ENCODE results near the gene KLF2.
A peak's percentile ranks its signal among the peaks of the same experiment; 100 is the strongest.

Gene KLF2

GRCh38 chr19:16326401-16327168, 2.0 kb downstream of the KLF2 start:
- no peak for DNase-seq (ENCODE audit: low read depth)
- H3K4me3 ChIP-seq (ENCODE audit: low read length) = peak overlapping the region; percentile 50
- TF ChIP-seq CTCF (conservative IDR thresholded peaks at IDR 0.05; ENCODE audit: low read depth, low read length) = no peak

- H3K4me3 ChIP-seq (ENCODE audit: low read length) = no peak overlapping the region
- DNase-seq (ENCODE audit: low read depth) = no peak
- TF ChIP-seq CTCF (conservative IDR thresholded peaks at IDR 0.05; ENCODE audit: low read depth, low read length) = no peak
Observed at GRCh38 chr19:16327169-16327475, 2.5 kb downstream of the KLF2 start.

- no peak overlapping the region for H3K4me3 ChIP-seq (ENCODE audit: low read length)
- TF ChIP-seq CTCF (conservative IDR thresholded peaks at IDR 0.05; ENCODE audit: low read depth, low read length) = no peak
- DNase-seq (ENCODE audit: low read depth) = no peak
Observed at GRCh38 chr19:16327501-16327900, 2.9 kb downstream of the KLF2 start.

GRCh38 chr19:16327911-16328823, 3.5 kb downstream of the KLF2 start:
- no peak for DNase-seq (ENCODE audit: low read depth)
- H3K4me3 ChIP-seq (ENCODE audit: low read length) = no peak overlapping the region
- TF ChIP-seq CTCF (conservative IDR thresholded peaks at IDR 0.05; ENCODE audit: low read depth, low read length) = no peak

GRCh38 chr19:16328824-16329482, 4.3 kb downstream of the KLF2 start:
- no peak for TF ChIP-seq CTCF (conservative IDR thresholded peaks at IDR 0.05; ENCODE audit: low read depth, low read length)
- no peak for DNase-seq (ENCODE audit: low read depth)
- H3K4me3 ChIP-seq (ENCODE audit: low read length) = no peak overlapping the region

- H3K4me3 ChIP-seq (ENCODE audit: low read length) = no peak overlapping the region
Observed at GRCh38 chr19:16330368-16330801, 5.8 kb downstream of the KLF2 start.

More at GRCh38 chr19:16330368-16330801, 5.8 kb downstream of the KLF2 start:
- no peak for TF ChIP-seq CTCF (conservative IDR thresholded peaks at IDR 0.05; ENCODE audit: low read depth, low read length)
- DNase-seq (ENCODE audit: low read depth) = peak; percentile 79

Data from retinal pigment epithelial cell (primary cell).